ENCODE data around the gene RSRC1. TPM values are rescaled to one million over a fixed set of nuclear protein-coding genes. Genes with fewer than 3 reads are reported as not detected.
"Not testable (repeated sequence)": the region's sequence is repeated elsewhere in the genome, so short reads cannot be mapped to it uniquely, and the experiment has no call there.

Gene RSRC1
- total RNA-seq, 1 donor from 2014 or later, result 46.9 TPM

DNA sequence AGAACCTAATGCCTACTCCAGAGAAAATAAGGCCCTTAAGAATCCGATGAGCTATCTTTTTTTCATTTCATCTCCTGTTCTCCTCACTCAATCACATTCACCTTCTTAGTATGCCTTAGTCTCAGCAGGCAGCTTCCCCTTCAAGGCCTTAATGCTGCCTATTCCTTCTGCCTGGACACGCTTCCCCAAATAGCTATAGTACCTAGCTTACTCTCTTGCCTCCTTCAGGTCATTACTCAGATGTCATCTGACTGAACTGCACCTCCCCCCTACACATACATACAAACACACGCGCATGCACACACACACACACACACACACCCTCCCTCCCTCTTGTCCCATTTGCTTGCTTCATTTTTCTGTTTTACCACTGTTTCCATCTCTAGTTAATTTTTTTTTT, 269.6 kb downstream of the RSRC1 start:
- Mint-ChIP-seq H3K36me3 (ENCODE audit: low read depth) (no peaks in the 10 kb centered on the region), H3K27ac (no peak overlapping the region), H3K9me3 (no peaks in the 10 kb centered on the region), H3K4me3 (ENCODE audit: low read depth) (no peak overlapping the region), H3K27me3 (ENCODE audit: low read depth) (no peaks in the 10 kb centered on the region), H3K4me1 (ENCODE audit: low read depth) (peaks cover 2% of the 10 kb centered on the region)
- no peak for DNase-seq (ENCODE audit: low spot score)
- intact Hi-C loops (cut with micrococcal nuclease), result no loop called here

DNA sequence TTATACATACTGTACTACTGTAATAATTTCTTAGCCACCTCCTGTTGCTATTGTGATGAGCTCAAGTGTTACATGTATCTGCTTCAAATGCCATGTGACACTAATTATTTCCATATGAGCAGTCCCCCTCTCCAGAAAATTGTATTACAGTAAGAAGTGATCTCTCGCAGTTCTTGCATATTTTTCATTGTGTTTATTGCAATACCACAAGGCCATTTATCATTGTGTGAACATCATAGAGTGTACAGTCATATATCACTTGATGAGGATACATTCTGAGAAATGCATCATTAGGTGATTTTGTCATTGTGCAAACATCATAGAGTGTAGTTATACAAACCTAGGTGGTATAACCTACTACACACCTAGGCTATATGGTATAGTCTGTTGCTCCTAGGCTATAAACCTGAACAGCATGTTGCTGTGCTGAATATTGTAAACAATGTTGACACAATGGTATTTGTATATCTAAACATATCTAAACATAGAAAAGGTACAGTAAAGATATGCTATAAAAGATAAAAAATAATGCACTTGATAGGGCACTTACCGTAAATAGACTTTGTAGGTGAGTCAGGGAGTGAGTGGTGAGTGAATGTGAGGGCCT, 271.5 kb downstream of the RSRC1 start:
- no peak for DNase-seq (ENCODE audit: low spot score)
- no peaks in the 10 kb centered on the region for H3K36me3 Mint-ChIP-seq (ENCODE audit: low read depth)
- peaks cover 2% of the 10 kb centered on the region for H3K4me1 Mint-ChIP-seq (ENCODE audit: low read depth)
- H3K27ac Mint-ChIP-seq, result no peak overlapping the region
- no peak overlapping the region for H3K4me3 Mint-ChIP-seq (ENCODE audit: low read depth)
- intact Hi-C loops (cut with micrococcal nuclease), result no loop called here
- H3K27me3 Mint-ChIP-seq (ENCODE audit: low read depth), result no peaks in the 10 kb centered on the region
- no peaks in the 10 kb centered on the region for H3K9me3 Mint-ChIP-seq

DNA sequence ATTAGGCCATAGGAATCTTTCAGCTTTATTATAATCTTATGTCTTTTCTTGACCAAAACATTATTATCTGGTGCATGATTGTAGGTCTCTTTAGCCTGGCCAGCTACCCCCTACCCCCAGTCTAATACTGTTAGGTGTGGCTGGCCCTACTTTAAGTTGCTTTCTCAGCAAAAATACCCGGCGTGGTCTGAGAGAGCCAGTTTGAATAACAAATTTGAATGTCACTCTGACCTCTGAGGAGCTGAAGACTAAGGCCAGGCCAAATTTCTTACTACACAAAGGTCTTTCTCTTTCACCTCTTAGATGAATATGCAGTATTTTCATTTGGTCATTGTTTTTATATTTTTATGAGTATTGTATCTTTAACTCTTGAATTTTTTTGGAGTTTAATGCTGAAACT, 272.6 kb downstream of the RSRC1 start:
- Mint-ChIP-seq H3K4me3 (ENCODE audit: low read depth) (no peak overlapping the region), H3K36me3 (ENCODE audit: low read depth) (no peaks in the 10 kb centered on the region), H3K27me3 (ENCODE audit: low read depth) (no peaks in the 10 kb centered on the region), H3K27ac (no peak overlapping the region), H3K4me1 (ENCODE audit: low read depth) (peaks cover 2% of the 10 kb centered on the region), H3K9me3 (no peaks in the 10 kb centered on the region)
- intact Hi-C loops (cut with micrococcal nuclease), result no loop called here
- DNase-seq (ENCODE audit: low spot score), result no peak

DNA sequence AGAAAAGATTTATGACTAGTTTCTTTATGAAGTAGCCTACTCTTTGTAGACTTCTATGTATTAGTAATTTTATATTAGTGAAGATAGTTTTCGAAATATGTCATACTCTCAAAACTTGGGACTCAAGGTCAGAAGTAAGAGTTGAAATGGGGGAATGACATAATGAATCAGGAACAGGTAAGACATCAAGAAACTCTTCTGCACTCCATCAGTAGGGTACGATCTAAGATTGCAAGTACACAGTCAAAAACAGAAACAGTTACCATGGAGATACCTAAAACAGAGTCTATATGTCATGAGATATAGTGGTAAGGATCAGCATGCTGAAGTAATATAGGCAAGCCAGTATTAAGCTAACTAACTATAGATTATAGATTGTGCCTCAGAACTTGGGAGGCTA, 274.1 kb downstream of the RSRC1 start:
- intact Hi-C loops (cut with micrococcal nuclease), result no loop called here
- Mint-ChIP-seq H3K9me3 (no peaks in the 10 kb centered on the region), H3K27ac (no peak overlapping the region), H3K36me3 (ENCODE audit: low read depth) (no peaks in the 10 kb centered on the region), H3K4me3 (ENCODE audit: low read depth) (no peak overlapping the region), H3K27me3 (ENCODE audit: low read depth) (no peaks in the 10 kb centered on the region), H3K4me1 (ENCODE audit: low read depth) (peaks cover 2% of the 10 kb centered on the region)
- DNase-seq (ENCODE audit: low spot score), result no peak

DNA sequence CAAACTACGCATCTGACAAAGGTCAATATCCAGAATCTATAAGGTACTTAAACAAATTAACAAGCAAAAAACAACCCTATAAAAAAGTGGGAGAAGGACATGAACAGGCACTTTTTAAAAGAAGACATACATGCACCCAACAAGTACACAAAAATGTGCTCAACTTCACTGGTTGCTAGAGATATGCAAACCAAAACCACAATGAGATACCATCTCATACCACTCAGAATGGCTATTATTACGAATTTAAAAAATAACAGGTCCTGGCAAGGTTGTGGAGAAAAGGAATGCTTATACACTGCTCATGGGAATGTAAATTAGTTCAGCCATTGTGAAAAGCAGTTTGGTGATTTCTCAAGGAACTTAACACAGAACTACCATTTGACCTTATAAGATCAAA, 285.5 kb downstream of the RSRC1 start:
- intact Hi-C loops (cut with micrococcal nuclease), result no loop called here
- no peak for DNase-seq (ENCODE audit: low spot score)
- Mint-ChIP-seq H3K36me3 (ENCODE audit: low read depth) (no peaks in the 10 kb centered on the region), H3K27ac (no peak overlapping the region), H3K4me1 (ENCODE audit: low read depth) (no peaks in the 10 kb centered on the region), H3K27me3 (ENCODE audit: low read depth) (no peaks in the 10 kb centered on the region), H3K9me3 (peaks cover 35% of the 10 kb centered on the region), H3K4me3 (ENCODE audit: low read depth) (no peak overlapping the region)

DNA sequence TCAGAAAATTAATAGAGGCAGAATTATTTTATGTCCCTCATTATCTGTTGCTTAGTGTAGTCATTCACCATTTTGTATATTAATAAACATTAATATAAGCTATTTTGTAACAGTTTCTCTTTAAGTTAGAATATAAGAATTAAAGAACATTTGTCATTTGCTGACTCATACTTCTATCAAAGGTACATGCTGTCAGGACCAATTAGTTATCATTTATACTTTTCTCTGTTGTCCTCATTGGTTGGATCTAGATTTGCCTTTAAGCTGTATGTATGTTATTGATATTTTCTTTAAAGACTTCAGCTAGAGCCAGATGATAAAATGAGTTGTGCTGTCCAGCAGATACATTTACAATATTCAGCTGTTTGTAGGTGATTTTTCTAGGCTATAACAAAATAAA, 292.7 kb downstream of the RSRC1 start:
- intact Hi-C loops (cut with micrococcal nuclease), result no loop called here
- H3K4me3 Mint-ChIP-seq (ENCODE audit: low read depth), result no peak overlapping the region
- H3K4me1 Mint-ChIP-seq (ENCODE audit: low read depth), result no peaks in the 10 kb centered on the region
- H3K36me3 Mint-ChIP-seq (ENCODE audit: low read depth), result no peaks in the 10 kb centered on the region
- H3K9me3 Mint-ChIP-seq, result no peaks in the 10 kb centered on the region
- H3K27ac Mint-ChIP-seq, result no peak overlapping the region
- H3K27me3 Mint-ChIP-seq (ENCODE audit: low read depth), result no peaks in the 10 kb centered on the region
- DNase-seq (ENCODE audit: low spot score), result no peak

DNA sequence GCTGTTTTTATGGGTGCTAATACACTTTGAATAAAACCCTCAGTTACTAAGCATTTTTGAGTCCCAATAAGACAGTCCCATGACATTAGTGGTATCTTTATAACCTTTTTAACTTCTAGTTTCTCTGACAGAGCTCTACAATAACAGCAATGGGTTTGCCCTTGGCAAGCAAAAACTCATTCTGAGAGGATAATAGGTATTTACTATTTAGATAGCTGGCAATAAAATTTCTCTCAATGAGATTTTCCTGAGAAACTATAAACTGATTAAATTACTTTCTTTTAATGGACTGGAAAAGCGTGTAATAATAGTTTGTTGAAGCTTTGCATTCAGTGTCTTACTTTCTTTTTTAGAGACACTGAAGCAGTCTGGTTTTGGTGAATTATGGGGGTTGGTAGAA, 293.1 kb downstream of the RSRC1 start:
- Mint-ChIP-seq H3K9me3 (no peaks in the 10 kb centered on the region), H3K4me3 (ENCODE audit: low read depth) (no peak overlapping the region), H3K27ac (no peak overlapping the region), H3K36me3 (ENCODE audit: low read depth) (no peaks in the 10 kb centered on the region), H3K27me3 (ENCODE audit: low read depth) (no peaks in the 10 kb centered on the region), H3K4me1 (ENCODE audit: low read depth) (no peaks in the 10 kb centered on the region)
- intact Hi-C loops (cut with micrococcal nuclease), result no loop called here
- DNase-seq (ENCODE audit: low spot score), result no peak

DNA sequence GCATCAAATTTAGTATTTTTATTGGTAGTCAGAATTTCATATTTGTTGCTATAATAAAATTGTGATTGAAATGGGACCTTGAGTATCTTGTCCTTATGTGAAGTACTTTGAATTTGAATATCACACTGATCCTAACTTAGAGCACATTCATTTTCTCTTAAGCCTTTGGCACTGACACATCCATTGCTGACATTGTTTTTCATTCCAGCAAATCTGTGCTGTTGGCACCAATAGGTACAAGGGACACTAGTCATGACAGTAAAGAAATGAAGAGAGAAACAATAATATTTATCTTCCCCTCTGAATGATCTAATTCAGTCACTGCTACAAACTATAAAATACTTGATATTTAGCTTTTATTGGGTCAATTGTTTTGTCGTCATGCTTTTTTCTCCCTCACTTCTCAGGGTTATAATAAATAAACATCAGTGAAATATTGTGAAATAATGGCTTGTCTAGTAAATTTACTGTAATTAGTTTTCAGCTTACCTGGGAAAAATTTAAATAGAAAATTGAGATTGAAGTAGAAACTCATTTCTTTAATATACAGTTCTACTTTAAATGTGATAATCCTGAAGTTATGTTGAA, 294.3 kb downstream of the RSRC1 start:
- Mint-ChIP-seq H3K27ac (no peak overlapping the region), H3K4me3 (ENCODE audit: low read depth) (no peak overlapping the region), H3K4me1 (ENCODE audit: low read depth) (no peaks in the 10 kb centered on the region), H3K9me3 (no peaks in the 10 kb centered on the region), H3K36me3 (ENCODE audit: low read depth) (no peaks in the 10 kb centered on the region), H3K27me3 (ENCODE audit: low read depth) (no peaks in the 10 kb centered on the region)
- intact Hi-C loops (cut with micrococcal nuclease), result no loop called here
- DNase-seq (ENCODE audit: low spot score), result no peak

DNA sequence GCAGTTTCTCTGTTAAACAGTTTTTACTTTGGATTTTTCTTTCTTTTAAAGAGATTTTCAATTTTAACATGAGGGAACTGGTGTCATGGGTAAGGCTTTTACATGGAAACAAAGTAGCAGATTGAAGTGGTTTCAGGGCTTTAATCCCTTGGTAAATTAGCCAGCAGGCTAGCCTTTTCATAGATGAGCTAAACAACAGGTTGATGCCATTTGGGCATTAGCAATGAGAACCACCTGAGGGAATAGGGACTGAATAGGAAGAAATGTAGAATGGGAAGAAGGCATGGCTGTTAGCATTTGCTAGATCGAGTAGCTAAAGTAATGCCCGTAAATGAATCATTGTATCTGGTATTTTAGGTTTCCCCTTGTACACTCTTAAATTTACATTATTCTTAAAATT, 295.6 kb downstream of the RSRC1 start:
- Mint-ChIP-seq H3K36me3 (ENCODE audit: low read depth) (no peaks in the 10 kb centered on the region), H3K27me3 (ENCODE audit: low read depth) (no peaks in the 10 kb centered on the region), H3K4me1 (ENCODE audit: low read depth) (no peaks in the 10 kb centered on the region), H3K4me3 (ENCODE audit: low read depth) (no peak overlapping the region), H3K27ac (no peak overlapping the region), H3K9me3 (no peaks in the 10 kb centered on the region)
- intact Hi-C loops (cut with micrococcal nuclease), result no loop called here
- no peak for DNase-seq (ENCODE audit: low spot score)

DNA sequence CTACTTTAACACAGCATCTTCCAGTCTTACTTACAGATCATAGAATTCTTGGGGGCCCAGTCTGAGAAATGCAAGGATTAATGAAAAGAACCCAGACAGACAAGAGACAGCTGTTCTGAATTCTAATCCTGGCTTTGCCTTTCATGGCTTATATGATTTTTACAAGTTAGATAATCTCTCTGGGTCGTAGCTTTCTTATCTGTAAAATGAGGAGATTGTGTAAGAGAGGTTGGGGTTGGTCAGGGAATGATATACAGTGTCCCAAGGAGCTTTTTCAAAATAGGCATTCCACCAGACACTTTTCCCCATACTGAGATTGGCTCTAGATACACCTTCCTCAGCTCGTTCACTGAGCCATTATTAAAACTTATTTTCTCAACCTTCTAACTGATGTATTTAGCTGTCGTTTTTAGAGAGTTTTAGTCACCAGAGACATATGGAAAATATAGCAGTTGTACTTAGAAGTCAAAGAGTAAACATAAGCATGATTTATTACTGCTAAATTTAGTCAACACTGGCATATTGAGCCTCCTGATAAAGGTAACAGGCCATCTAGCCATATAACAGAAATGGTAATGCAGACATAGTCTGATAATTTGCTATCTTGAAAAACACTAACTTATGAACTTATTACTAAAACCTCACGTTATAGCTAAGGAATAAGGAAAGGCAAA, 298.1 kb downstream of the RSRC1 start:
- intact Hi-C loops (cut with micrococcal nuclease), result no loop called here
- no peak for DNase-seq (ENCODE audit: low spot score)
- H3K9me3 Mint-ChIP-seq, result no peaks in the 10 kb centered on the region
- no peak overlapping the region for H3K27ac Mint-ChIP-seq
- H3K27me3 Mint-ChIP-seq (ENCODE audit: low read depth), result no peaks in the 10 kb centered on the region
- H3K36me3 Mint-ChIP-seq (ENCODE audit: low read depth), result no peaks in the 10 kb centered on the region
- no peaks in the 10 kb centered on the region for H3K4me1 Mint-ChIP-seq (ENCODE audit: low read depth)
- no peak overlapping the region for H3K4me3 Mint-ChIP-seq (ENCODE audit: low read depth)

DNA sequence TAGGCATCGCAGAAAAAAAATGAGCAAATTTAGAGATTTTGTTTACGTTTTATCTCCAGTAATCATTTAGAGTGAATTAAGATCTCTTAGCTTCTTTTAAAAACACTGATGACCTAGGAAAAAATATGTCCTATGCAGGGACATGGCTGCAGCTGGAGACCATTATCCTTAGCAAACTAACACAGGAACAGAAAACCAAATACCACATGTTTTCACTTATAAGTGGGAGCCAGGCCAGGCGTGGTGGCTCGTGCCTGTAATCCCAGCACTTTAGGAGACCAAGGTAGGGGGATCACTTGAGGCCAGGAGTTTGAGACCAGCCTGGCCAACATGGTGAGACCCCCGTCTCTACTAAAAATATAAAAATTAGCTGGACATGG, 298.6 kb downstream of the RSRC1 start:
- H3K9me3 Mint-ChIP-seq; H3K36me3 Mint-ChIP-seq (ENCODE audit: low read depth); H3K27ac Mint-ChIP-seq; H3K27me3 Mint-ChIP-seq (ENCODE audit: low read depth); intact Hi-C loops (cut with micrococcal nuclease); DNase-seq (ENCODE audit: low spot score); H3K4me1 Mint-ChIP-seq (ENCODE audit: low read depth); H3K4me3 Mint-ChIP-seq (ENCODE audit: low read depth): not testable (repeated sequence)

DNA sequence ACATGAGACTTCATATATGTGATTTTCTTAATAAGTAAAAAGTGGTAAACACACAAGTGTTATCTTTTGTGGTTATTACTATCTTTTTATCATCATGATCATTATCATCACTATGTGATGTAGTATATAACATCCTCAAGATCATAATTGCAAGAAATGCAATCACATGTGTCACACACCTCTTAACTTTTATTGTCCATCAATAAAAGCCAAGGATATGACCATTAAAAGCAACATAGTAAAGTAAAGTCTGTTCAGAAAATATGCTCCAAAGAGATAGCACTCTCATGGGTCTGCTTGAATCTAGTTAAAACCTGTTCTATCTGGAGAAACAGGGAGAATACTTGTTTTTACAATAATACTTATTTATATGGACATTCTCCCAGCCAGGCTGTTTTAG, 308.1 kb downstream of the RSRC1 start:
- H3K9me3 Mint-ChIP-seq, result no peaks in the 10 kb centered on the region
- intact Hi-C loops (cut with micrococcal nuclease), result no loop called here
- no peak for DNase-seq (ENCODE audit: low spot score)
- peaks cover 13% of the 10 kb centered on the region for H3K4me1 Mint-ChIP-seq (ENCODE audit: low read depth)
- peaks cover 4% of the 10 kb centered on the region for H3K36me3 Mint-ChIP-seq (ENCODE audit: low read depth)
- H3K4me3 Mint-ChIP-seq (ENCODE audit: low read depth), result no peak overlapping the region
- H3K27me3 Mint-ChIP-seq (ENCODE audit: low read depth), result no peaks in the 10 kb centered on the region
- H3K27ac Mint-ChIP-seq, result no peak overlapping the region

DNA sequence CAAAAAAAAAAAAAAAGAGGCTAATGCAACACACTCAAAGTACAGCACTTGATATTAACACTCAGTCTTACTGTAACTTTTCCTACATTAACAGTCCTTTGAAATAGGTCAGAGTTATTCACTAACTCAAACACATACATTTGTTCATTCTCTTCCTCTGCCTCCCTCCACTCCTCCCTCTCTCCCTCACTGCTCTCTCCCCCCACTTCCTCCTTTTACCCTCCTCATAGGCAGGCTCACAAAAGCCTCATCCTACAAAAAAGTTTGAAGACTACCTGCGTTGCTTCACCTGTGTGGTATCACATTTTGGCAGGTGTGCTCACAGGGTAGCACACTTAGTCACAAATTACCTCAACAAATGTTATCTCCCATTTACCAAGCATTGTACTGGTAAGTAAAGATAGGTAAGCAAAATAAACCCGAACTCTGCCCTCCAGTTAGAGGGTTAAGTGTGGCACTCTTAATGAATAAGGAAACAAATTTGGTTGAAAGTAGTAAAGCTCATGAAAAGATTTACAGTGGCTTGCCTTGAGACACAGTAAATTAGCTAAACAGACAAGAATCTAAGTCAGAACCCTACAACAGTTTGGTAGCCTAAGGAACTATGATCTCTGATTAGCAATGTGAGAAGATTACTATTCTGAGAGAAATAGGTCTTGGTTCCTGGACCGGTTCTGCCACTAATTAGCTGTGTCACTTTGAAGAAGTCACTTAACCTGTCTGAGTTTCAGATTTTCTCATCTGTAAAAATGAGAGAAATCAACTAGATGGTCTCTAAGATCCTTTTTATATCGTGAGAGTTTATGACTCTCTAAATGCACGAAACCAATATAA, 310.1 kb downstream of the RSRC1 start:
- no peak overlapping the region for H3K27ac Mint-ChIP-seq
- H3K9me3 Mint-ChIP-seq, result no peaks in the 10 kb centered on the region
- no peak for DNase-seq (ENCODE audit: low spot score)
- H3K4me1 Mint-ChIP-seq (ENCODE audit: low read depth), result peaks cover 13% of the 10 kb centered on the region
- H3K36me3 Mint-ChIP-seq (ENCODE audit: low read depth), result peaks cover 4% of the 10 kb centered on the region
- H3K4me3 Mint-ChIP-seq (ENCODE audit: low read depth), result no peak overlapping the region
- intact Hi-C loops (cut with micrococcal nuclease), result no loop called here
- H3K27me3 Mint-ChIP-seq (ENCODE audit: low read depth), result no peaks in the 10 kb centered on the region
